Fibroblast of lung (primary cell): ENCODE results near the gene SDCCAG8.

Experiments used
- EZH2 ChIP-seq: IDR thresholded peaks from 2 replicates; pipeline ENCODE4 v1.5.1; 2012; ENCODE audit warnings: low read length, control low read depth, mild to moderate bottlenecking; ENCODE audit errors: missing control alignments
- TF ChIP-seq, protein P1 (sequence below), 2 donors: IDR thresholded peaks in 1 of 2; conservative IDR thresholded peaks in 1 of 2; 1 replicate in 1 of 2; 2 replicates in 1 of 2; pipeline ENCODE4 v1.5.1; 2011 to 2012; ENCODE audit warnings: low read length in 2 of 2, control low read depth in 1 of 2, inconsistent platforms in 1 of 2, low read depth in 1 of 2, mild to moderate bottlenecking in 1 of 2

DNA sequence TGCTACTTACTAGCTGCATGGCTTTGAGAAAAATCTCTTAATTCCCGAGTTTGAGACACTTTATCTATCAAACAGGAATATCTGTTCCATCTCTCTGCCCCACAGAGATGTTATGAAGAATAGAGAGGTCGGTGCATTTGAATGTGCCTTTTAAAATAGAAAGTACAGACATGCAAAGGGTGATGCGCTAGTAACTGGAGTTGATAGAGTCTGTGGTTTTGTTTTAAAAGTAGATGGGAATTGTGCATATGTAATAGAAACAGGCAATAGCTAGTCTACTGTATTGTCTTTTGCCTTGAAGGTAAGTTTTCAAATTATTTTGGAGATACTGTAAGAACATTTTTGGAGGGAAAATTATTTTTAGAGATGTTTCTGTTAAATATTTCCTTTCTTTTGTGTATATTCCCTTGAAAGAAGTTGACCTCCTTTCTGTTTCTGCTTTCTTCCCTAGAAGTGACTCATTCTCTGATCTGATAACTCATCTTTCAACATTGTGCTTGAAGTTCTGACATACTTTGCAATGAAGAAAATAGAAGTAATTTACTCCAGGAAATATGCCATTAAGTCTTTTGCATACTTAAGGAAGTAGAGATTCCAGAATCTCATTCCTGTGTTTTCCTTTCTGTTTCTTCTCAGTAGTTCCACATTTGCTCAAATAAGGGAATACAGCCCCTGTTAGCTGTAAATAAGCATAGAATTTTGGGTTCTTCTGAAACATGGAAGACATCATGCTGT lies 151.6 kb downstream of the SDCCAG8 start:
- TF ChIP-seq, protein P1, sequence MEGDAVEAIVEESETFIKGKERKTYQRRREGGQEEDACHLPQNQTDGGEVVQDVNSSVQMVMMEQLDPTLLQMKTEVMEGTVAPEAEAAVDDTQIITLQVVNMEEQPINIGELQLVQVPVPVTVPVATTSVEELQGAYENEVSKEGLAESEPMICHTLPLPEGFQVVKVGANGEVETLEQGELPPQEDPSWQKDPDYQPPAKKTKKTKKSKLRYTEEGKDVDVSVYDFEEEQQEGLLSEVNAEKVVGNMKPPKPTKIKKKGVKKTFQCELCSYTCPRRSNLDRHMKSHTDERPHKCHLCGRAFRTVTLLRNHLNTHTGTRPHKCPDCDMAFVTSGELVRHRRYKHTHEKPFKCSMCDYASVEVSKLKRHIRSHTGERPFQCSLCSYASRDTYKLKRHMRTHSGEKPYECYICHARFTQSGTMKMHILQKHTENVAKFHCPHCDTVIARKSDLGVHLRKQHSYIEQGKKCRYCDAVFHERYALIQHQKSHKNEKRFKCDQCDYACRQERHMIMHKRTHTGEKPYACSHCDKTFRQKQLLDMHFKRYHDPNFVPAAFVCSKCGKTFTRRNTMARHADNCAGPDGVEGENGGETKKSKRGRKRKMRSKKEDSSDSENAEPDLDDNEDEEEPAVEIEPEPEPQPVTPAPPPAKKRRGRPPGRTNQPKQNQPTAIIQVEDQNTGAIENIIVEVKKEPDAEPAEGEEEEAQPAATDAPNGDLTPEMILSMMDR (conservative IDR thresholded peaks at IDR 0.05 in 1 of 2, IDR thresholded peaks at IDR 0.05 in 1 of 2; ENCODE audit: low read depth in 1 of 2, low read length in 2 of 2), result no peak
- no peak for TF ChIP-seq EZH2
